Stimulated activated CD4-positive, alpha-beta T cell treated with anti-CD3 and anti-CD28 coated beads, Interleukin-2, amount 100 ng/mL, for 48 hours (primary cell): ENCODE data around the gene OR13G1.
A peak's percentile ranks its signal among the peaks of the same experiment; 100 is the strongest.
"Not testable (repeated sequence)": the region's sequence is repeated elsewhere in the genome, so short reads cannot be mapped to it uniquely, and the experiment has no call there.

ENCODE experiments used
- DNase-seq, 2 donors: peaks; one replicate each; pipeline ENCODE4 v3.0.0-alpha.2; 2020

The OR13G1 gene

GRCh38 chr1:247679639-247680038, at the start of gene OR13G1:
TSS of gene OR13G1 (minus strand) at chr1:247679739. CDS start at chr1:247673041, 6,698 bp downstream.
- no peak for DNase-seq

GRCh38 chr1:247721222-247721621, 41.7 kb upstream of the OR13G1 start:
- DNase-seq, result no peak

GRCh38 chr1:247716546-247716945, 37.0 kb upstream of the OR13G1 start, which contains the start of gene OR6F1:
TSS of gene OR6F1 (minus strand) at chr1:247716646. CDS start at chr1:247712755, 3,891 bp downstream.
- no peak for DNase-seq

GRCh38 chr1:247713753-247714152, 34.2 kb upstream of the OR13G1 start:
- no peak for DNase-seq

- DNase-seq, result not testable (repeated sequence)
Measured at GRCh38 chr1:247710681-247711080, 31.1 kb upstream of the OR13G1 start.

GRCh38 chr1:247701338-247701737, 21.8 kb upstream of the OR13G1 start:
- DNase-seq, result no peak

GRCh38 chr1:247681288-247681897, 1.9 kb upstream of the OR13G1 start:
- DNase-seq, result peak; percentile 30 to 34

- no peak for DNase-seq
Measured at GRCh38 chr1:247680171-247680570, 632 bp upstream of the OR13G1 start.

- no peak for DNase-seq
Measured at GRCh38 chr1:247669225-247669624, 10.3 kb downstream of the OR13G1 start.

- DNase-seq, result no peak
Measured at GRCh38 chr1:247656221-247656875, 23.2 kb downstream of the OR13G1 start.

GRCh38 chr1:247653040-247653439, 26.5 kb downstream of the OR13G1 start:
- no peak for DNase-seq

- DNase-seq, result no peak
Measured at GRCh38 chr1:247647864-247648263, 31.7 kb downstream of the OR13G1 start.

GRCh38 chr1:247646867-247647266, 32.7 kb downstream of the OR13G1 start:
- no peak for DNase-seq

- DNase-seq, result no peak
Measured at GRCh38 chr1:247642742-247643141, 36.8 kb downstream of the OR13G1 start.

- peak in 1 of 2 donors; percentile 29 for DNase-seq
Measured at GRCh38 chr1:247639381-247639981, 40.1 kb downstream of the OR13G1 start.

GRCh38 chr1:247638781-247639180, 40.8 kb downstream of the OR13G1 start:
- no peak for DNase-seq

- DNase-seq, result no peak
Measured at GRCh38 chr1:247638011-247638410, 41.5 kb downstream of the OR13G1 start.

- DNase-seq, result no peak
Measured at GRCh38 chr1:247627951-247628350, 51.6 kb downstream of the OR13G1 start.
